ENCODE data around the gene MEIOSIN. TPM values are rescaled to one million over a fixed set of nuclear protein-coding genes. Genes with fewer than 3 reads are reported as not detected.

MEIOSIN gene
- total and polyA plus RNA-seq, 2 of the 13 experiments (the other 11 are each of a cell fraction or from before 2014, with no cell fraction given) = not detected

- no peak for TF ChIP-seq PBX2 (CRISPR knock-in tag; IDR thresholded peaks at IDR 0.05)
- no peak for TF ChIP-seq PRDM10 (CRISPR knock-in tag; IDR thresholded peaks at IDR 0.05; ENCODE audit: low read depth)
- no peak for TF ChIP-seq FOXP1 (IDR thresholded peaks at IDR 0.05)
- no peak for TF ChIP-seq FOXP1 (CRISPR knock-in tag; IDR thresholded peaks at IDR 0.05)
- TF ChIP-seq ZNF841 (CRISPR knock-in tag; IDR thresholded peaks at IDR 0.05; ENCODE audit: borderline replicate concordance) = no peak
Observed at GRCh38 chr19:45812297-45812696, 79.1 kb downstream of the MEIOSIN start (continued).

Other genes with a start within 250 kb of the MEIOSIN start
- gene RTN2, start 236.4 kb upstream of the MEIOSIN start, total RNA-seq (2016; rRNA removed; fragmentation: Illumina TruSeq; extraction: Trizol) = 2.1 and 2.9 TPM in 2 replicates
- gene RTN2, start 236.4 kb upstream of the MEIOSIN start, polyA plus RNA-seq (2011; rRNA removed) = 17.1 and 18.0 TPM in 2 replicates
- gene PPM1N, start 235.0 kb upstream of the MEIOSIN start, total RNA-seq (2016; rRNA removed; fragmentation: Illumina TruSeq; extraction: Trizol) = 0.31 and 0.67 TPM in 2 replicates
- gene PPM1N, start 235.0 kb upstream of the MEIOSIN start, polyA plus RNA-seq (2011; rRNA removed) = 1.3 and 1.8 TPM in 2 replicates
- 64.6 and 67.1 TPM in 2 replicates for gene VASP, start 226.0 kb upstream of the MEIOSIN start, total RNA-seq (2016; rRNA removed; fragmentation: Illumina TruSeq; extraction: Trizol)
- 41.8 and 49.1 TPM in 2 replicates for gene VASP, start 226.0 kb upstream of the MEIOSIN start, polyA plus RNA-seq (2011; rRNA removed)
- gene OPA3, start 148.6 kb upstream of the MEIOSIN start, total RNA-seq (2016; rRNA removed; fragmentation: Illumina TruSeq; extraction: Trizol) = 7.8 and 8.3 TPM in 2 replicates
- 16.6 and 17.7 TPM in 2 replicates for gene OPA3, start 148.6 kb upstream of the MEIOSIN start, polyA plus RNA-seq (2011; rRNA removed)
- gene GPR4, start 131.2 kb upstream of the MEIOSIN start, total RNA-seq (2016; rRNA removed; fragmentation: Illumina TruSeq; extraction: Trizol) = not detected in 2 replicates
- 0.15 TPM in 1 of 2 replicates, not detected in the other for gene GPR4, start 131.2 kb upstream of the MEIOSIN start, polyA plus RNA-seq (2011; rRNA removed)
- gene EML2, start 94.0 kb upstream of the MEIOSIN start, total RNA-seq (2016; rRNA removed; fragmentation: Illumina TruSeq; extraction: Trizol) = 7.3 and 7.6 TPM in 2 replicates
- gene EML2, start 94.0 kb upstream of the MEIOSIN start, polyA plus RNA-seq (2011; rRNA removed) = 12.9 and 16.6 TPM in 2 replicates
- 0.15 TPM in 1 of 2 replicates, not detected in the other for gene GIPR, start 65.2 kb upstream of the MEIOSIN start, total RNA-seq (2016; rRNA removed; fragmentation: Illumina TruSeq; extraction: Trizol)
- gene GIPR, start 65.2 kb upstream of the MEIOSIN start, polyA plus RNA-seq (2011; rRNA removed) = 1.2 and 1.7 TPM in 2 replicates
- 485 and 593 TPM in 2 replicates for gene SNRPD2, start 41.5 kb upstream of the MEIOSIN start, total RNA-seq (2016; rRNA removed; fragmentation: Illumina TruSeq; extraction: Trizol)
- gene SNRPD2, start 41.5 kb upstream of the MEIOSIN start, polyA plus RNA-seq (2011; rRNA removed) = 284 and 299 TPM in 2 replicates
- 6.8 and 16.0 TPM in 2 replicates for gene QPCTL, start 40.8 kb upstream of the MEIOSIN start, total RNA-seq (2016; rRNA removed; fragmentation: Illumina TruSeq; extraction: Trizol)
- 19.1 and 24.8 TPM in 2 replicates for gene QPCTL, start 40.8 kb upstream of the MEIOSIN start, polyA plus RNA-seq (2011; rRNA removed)
- 4.7 and 6.2 TPM in 2 replicates for gene FBXO46, start 2.5 kb upstream of the MEIOSIN start, total RNA-seq (2016; rRNA removed; fragmentation: Illumina TruSeq; extraction: Trizol)
- 6.4 TPM in 2 replicates for gene FBXO46, start 2.5 kb upstream of the MEIOSIN start, polyA plus RNA-seq (2011; rRNA removed)
- 8.2 and 10.5 TPM in 2 replicates for gene SIX5, start 35.8 kb downstream of the MEIOSIN start, total RNA-seq (2016; rRNA removed; fragmentation: Illumina TruSeq; extraction: Trizol)
- 7.7 and 8.8 TPM in 2 replicates for gene SIX5, start 35.8 kb downstream of the MEIOSIN start, polyA plus RNA-seq (2011; rRNA removed)
- 1.7 and 5.3 TPM in 2 replicates for gene DMPK, start 49.1 kb downstream of the MEIOSIN start, total RNA-seq (2016; rRNA removed; fragmentation: Illumina TruSeq; extraction: Trizol)
- 8.8 and 12.5 TPM in 2 replicates for gene DMPK, start 49.1 kb downstream of the MEIOSIN start, polyA plus RNA-seq (2011; rRNA removed)
- gene DMWD, start 59.4 kb downstream of the MEIOSIN start, total RNA-seq (2016; rRNA removed; fragmentation: Illumina TruSeq; extraction: Trizol) = 11.0 and 14.9 TPM in 2 replicates
- gene DMWD, start 59.4 kb downstream of the MEIOSIN start, polyA plus RNA-seq (2011; rRNA removed) = 10.3 and 12.4 TPM in 2 replicates
- 0.07 TPM in 1 of 2 replicates, not detected in the other for gene RSPH6A, start 81.9 kb downstream of the MEIOSIN start, total RNA-seq (2016; rRNA removed; fragmentation: Illumina TruSeq; extraction: Trizol)
- 0.03 TPM in 1 of 2 replicates, not detected in the other for gene RSPH6A, start 81.9 kb downstream of the MEIOSIN start, polyA plus RNA-seq (2011; rRNA removed)
- gene SYMPK, start 129.7 kb downstream of the MEIOSIN start, total RNA-seq (2016; rRNA removed; fragmentation: Illumina TruSeq; extraction: Trizol) = 19.9 and 21.9 TPM in 2 replicates
- gene SYMPK, start 129.7 kb downstream of the MEIOSIN start, polyA plus RNA-seq (2011; rRNA removed) = 55.7 and 67.8 TPM in 2 replicates
- 27.6 and 29.8 TPM in 2 replicates for gene FOXA3, start 130.9 kb downstream of the MEIOSIN start, total RNA-seq (2016; rRNA removed; fragmentation: Illumina TruSeq; extraction: Trizol)
- 47.6 and 61.6 TPM in 2 replicates for gene FOXA3, start 130.9 kb downstream of the MEIOSIN start, polyA plus RNA-seq (2011; rRNA removed)
- gene IRF2BP1, start 152.7 kb downstream of the MEIOSIN start, total RNA-seq (2016; rRNA removed; fragmentation: Illumina TruSeq; extraction: Trizol) = 9.7 and 14.3 TPM in 2 replicates
- 4.3 and 6.1 TPM in 2 replicates for gene IRF2BP1, start 152.7 kb downstream of the MEIOSIN start, polyA plus RNA-seq (2011; rRNA removed)
- gene MYPOP, start 169.2 kb downstream of the MEIOSIN start, total RNA-seq (2016; rRNA removed; fragmentation: Illumina TruSeq; extraction: Trizol) = 2.7 TPM in 2 replicates
- 2.2 and 2.3 TPM in 2 replicates for gene MYPOP, start 169.2 kb downstream of the MEIOSIN start, polyA plus RNA-seq (2011; rRNA removed)
- not detected in 2 replicates for gene NANOS2, start 181.3 kb downstream of the MEIOSIN start, total RNA-seq (2016; rRNA removed; fragmentation: Illumina TruSeq; extraction: Trizol)
- not detected in 2 replicates for gene NANOS2, start 181.3 kb downstream of the MEIOSIN start, polyA plus RNA-seq (2011; rRNA removed)
- gene NOVA2, start 240.4 kb downstream of the MEIOSIN start, total RNA-seq (2016; rRNA removed; fragmentation: Illumina TruSeq; extraction: Trizol) = not detected in 2 replicates
- not detected in 2 replicates for gene NOVA2, start 240.4 kb downstream of the MEIOSIN start, polyA plus RNA-seq (2011; rRNA removed)

Data from HepG2 (cell line).